Measurements from ENCODE around the gene CYP11A1.
"Not testable (repeated sequence)": the region's sequence is repeated elsewhere in the genome, so short reads cannot be mapped to it uniquely, and the experiment has no call there.

The CYP11A1 gene

GRCh38 chr15:74400313-74400860 is 32.9 kb upstream of the CYP11A1 start:
- no peak for DNase-seq

- DNase-seq, result no peak
Observed at GRCh38 chr15:74399511-74400312, 32.3 kb upstream of the CYP11A1 start.

GRCh38 chr15:74399100-74399499 is 31.7 kb upstream of the CYP11A1 start:
- no peak for DNase-seq

GRCh38 chr15:74398183-74398582 is 30.7 kb upstream of the CYP11A1 start:
- DNase-seq, result no peak

- no peak for DNase-seq
Observed at GRCh38 chr15:74397239-74398068, 30.0 kb upstream of the CYP11A1 start.

GRCh38 chr15:74396445-74397238 is 29.2 kb upstream of the CYP11A1 start:
- DNase-seq, result no peak

- no peak for DNase-seq
Observed at GRCh38 chr15:74396146-74396438, 28.6 kb upstream of the CYP11A1 start.

GRCh38 chr15:74395319-74396145 is 28.1 kb upstream of the CYP11A1 start:
- no peak for DNase-seq

GRCh38 chr15:74394090-74394846 is 26.8 kb upstream of the CYP11A1 start:
- DNase-seq, result no peak

GRCh38 chr15:74393423-74393822 is 26.0 kb upstream of the CYP11A1 start:
- DNase-seq, result no peak

- DNase-seq, result no peak
Observed at GRCh38 chr15:74392902-74393301, 25.5 kb upstream of the CYP11A1 start.

GRCh38 chr15:74392451-74392830 is 25.0 kb upstream of the CYP11A1 start:
- no peak for DNase-seq

- DNase-seq, result no peak
Observed at GRCh38 chr15:74391582-74392450, 24.4 kb upstream of the CYP11A1 start.

- DNase-seq, result no peak
Observed at GRCh38 chr15:74390647-74391288, 23.3 kb upstream of the CYP11A1 start.

- DNase-seq, result not testable (repeated sequence)
Observed at GRCh38 chr15:74390049-74390646, 22.7 kb upstream of the CYP11A1 start.

GRCh38 chr15:74389241-74390048 is 22.0 kb upstream of the CYP11A1 start:
- no peak for DNase-seq

GRCh38 chr15:74388363-74388951 is 21.0 kb upstream of the CYP11A1 start:
- no peak for DNase-seq
